HG03520 (cell line): ENCODE data around the gene SLC38A2.
"Not testable (repeated sequence)": the region's sequence is repeated elsewhere in the genome, so short reads cannot be mapped to it uniquely, and the experiment has no call there.

Source experiments
- ATAC-seq: cut with Tn5 transposase; IDR thresholded peaks from one replicate; pipeline ENCODE4 v1.9.1; 2021; ENCODE audit warnings: mild to moderate bottlenecking, moderate library complexity; ENCODE audit not compliant: unreplicated experiment

Gene SLC38A2

GRCh38 chr12:46372544-46373300, at the start of gene SLC38A2:
Gene SLC38A2 (minus strand): TSS chr12:46372773. CDS start chr12:46371293, 1,480 bp downstream.
- ATAC-seq: peak; percentile 86

GRCh38 chr12:46419675-46420074, 47.1 kb upstream of the SLC38A2 start:
- ATAC-seq: no peak

GRCh38 chr12:46415552-46415951, 43.0 kb upstream of the SLC38A2 start:
- ATAC-seq: no peak

- no peak for ATAC-seq
These were observed 42.2 kb upstream of the SLC38A2 start for GRCh38 chr12:46414591-46415268.

- ATAC-seq: no peak
These were observed 40.8 kb upstream of the SLC38A2 start for GRCh38 chr12:46413368-46413767.

- ATAC-seq: no peak
These were observed 40.3 kb upstream of the SLC38A2 start for GRCh38 chr12:46412857-46413256.

GRCh38 chr12:46410495-46410894, 37.9 kb upstream of the SLC38A2 start:
- no peak for ATAC-seq

- ATAC-seq: no peak
These were observed 37.4 kb upstream of the SLC38A2 start for GRCh38 chr12:46409974-46410373.

- no peak for ATAC-seq
These were observed 36.8 kb upstream of the SLC38A2 start for GRCh38 chr12:46409342-46409741.

GRCh38 chr12:46408441-46408840, 35.9 kb upstream of the SLC38A2 start:
- no peak for ATAC-seq

- ATAC-seq: no peak
These were observed 34.8 kb upstream of the SLC38A2 start for GRCh38 chr12:46407361-46407760.

- ATAC-seq: no peak
These were observed 33.9 kb upstream of the SLC38A2 start for GRCh38 chr12:46406352-46407027.

- no peak for ATAC-seq
These were observed 32.2 kb upstream of the SLC38A2 start for GRCh38 chr12:46404733-46405132.

- no peak for ATAC-seq
These were observed 31.7 kb upstream of the SLC38A2 start for GRCh38 chr12:46404225-46404631.

GRCh38 chr12:46403719-46404070, 31.1 kb upstream of the SLC38A2 start:
- no peak for ATAC-seq

- no peak for ATAC-seq
These were observed 30.6 kb upstream of the SLC38A2 start for GRCh38 chr12:46402941-46403718.

- ATAC-seq: no peak
These were observed 29.9 kb upstream of the SLC38A2 start for GRCh38 chr12:46402451-46402850.

- no peak for ATAC-seq
These were observed 29.1 kb upstream of the SLC38A2 start for GRCh38 chr12:46401662-46402061.

GRCh38 chr12:46400406-46400805, 27.8 kb upstream of the SLC38A2 start:
- no peak for ATAC-seq

- ATAC-seq: not testable (repeated sequence)
These were observed 27.1 kb upstream of the SLC38A2 start for GRCh38 chr12:46399461-46400248.
